Psoas muscle (tissue), 8 donors: ENCODE measurements around the gene MRPL9. TPM values are rescaled to one million over a fixed set of nuclear protein-coding genes. Genes with fewer than 3 reads are reported as not detected.
A peak's percentile ranks its signal among the peaks of the same experiment; 100 is the strongest.

Experiments used
- ATAC-seq, 4 donors: fragments of 200-7000 bp; cut with Tn5 transposase; one replicate each; pipeline ENCODE4 v1.9.1; 2020; ENCODE audit warnings: moderate library complexity in 3 of 4, mild to moderate bottlenecking in 2 of 4
- DNase-seq, 2 donors: peaks; one replicate each; pipeline ENCODE4 v3.0.0-alpha.2; 2020
- H3K27ac ChIP-seq: fragments of 200-600 bp; one replicate; pipeline ENCODE4 v1.8.0; 2022
- H3K27me3 ChIP-seq, 3 donors: fragments of 200-600 bp in 1 of 3; one replicate each; pipeline versions ENCODE4 v1.6.1 to v1.8.0; 2013 to 2022; ENCODE audit warnings: low read length in 2 of 3, mild to moderate bottlenecking in 2 of 3, moderate library complexity in 1 of 3; ENCODE audit not compliant: insufficient read depth in 3 of 3
- H3K36me3 ChIP-seq, 2 donors: fragments of 200-600 bp in 1 of 2; one replicate each; pipeline versions ENCODE4 v1.6.1 to v1.8.0; 2013 to 2022; ENCODE audit warnings: low read depth in 1 of 2, mild to moderate bottlenecking in 1 of 2, moderate library complexity in 1 of 2; ENCODE audit not compliant: insufficient read depth in 1 of 2
- H3K4me1 ChIP-seq: fragments of 200-600 bp; one replicate; pipeline ENCODE4 v1.8.0; 2022
- H3K4me3 ChIP-seq: fragments of 200-600 bp; one replicate; pipeline ENCODE4 v1.8.0; 2022; ENCODE audit warnings: mild to moderate bottlenecking
- H3K9me3 ChIP-seq: fragments of 200-600 bp; one replicate; pipeline ENCODE4 v1.8.0; 2022
- WGBS, 3 donors: extraction: QIAGEN DNeasy Blood & Tissue Kit; methylation state at CpG; one replicate each; pipeline versions ENCODE4 v1.1.6 to v1.1.7; 2013; 5-methylcytosine and 5-hydroxymethylcytosine counted together
- intact Hi-C, 2 donors: fragments of 100-400 bp; cut with DNase I; formaldehyde crosslinking; loops; one replicate each; pipeline versions ENCODE4 v1.11.0 to v1.14.2; 2022
- polyA plus RNA-seq, 3 donors: library from polyadenylated mRNA; stranded (reverse); fragments of 200-250 nt; gene quantifications; one replicate each; pipeline ENCODE4 v1.2.3, GENCODE V29; 2013
- total RNA-seq, 4 donors: library from RNA; stranded (reverse); fragmentation: NEBNext Ultra II Directional in 2 of 4; extraction: Animal tissue kit (Norgen Biotek cat#: 25700) in 2 of 4; gene quantifications; one replicate each; pipeline versions ENCODE4 v1.2.1 to v1.2.4, GENCODE V29; 2021 to 2023
- TF ChIP-seq, protein P1 (sequence below): fragments of 200-600 bp; IDR thresholded peaks from one replicate; pipeline ENCODE4 v1.8.0; 2022; ENCODE audit warnings: antibody characterized with exemption
- donor health status: healthy with polysubstance abuse.
- donor health status: DM: no; HTN: no; CAD: no; lungs with moderate emphysema.
- donor health status: Bipolar disorder and iron deficiency.
- donor health status: healthy.
- donor health status: DM: yes; HTN: yes; CAD: no.
- donor health status: DM: no; HTN: no; CAD: no.
- donor health status: DM: no; HTN: no; CAD: no.
- donor health status: DM: yes; HTN: yes; CAD: no.

Gene MRPL9
- total and polyA plus RNA-seq, 7 donors, result 63.5 to 132 (median 79.0) TPM

DNA sequence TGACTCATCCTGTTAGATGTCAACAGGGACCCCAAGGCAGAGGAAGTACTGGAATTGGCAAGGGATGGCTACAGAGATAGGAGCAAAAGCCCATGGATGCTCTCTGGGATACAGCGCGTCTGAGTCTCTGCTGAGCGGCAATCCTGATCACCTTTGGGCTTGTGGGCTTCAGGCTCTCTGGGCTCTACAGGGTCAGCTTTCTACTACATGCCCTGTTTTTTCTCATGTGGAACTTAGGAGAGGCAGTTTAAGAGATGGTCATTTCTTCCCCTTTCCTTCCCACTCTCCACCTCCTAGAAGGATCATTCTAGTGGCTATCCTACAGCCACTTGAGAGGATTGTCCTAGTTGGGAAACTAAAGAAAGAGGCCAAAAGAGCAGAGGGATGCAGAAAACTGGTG lies 40.6 kb upstream of the MRPL9 start:
- TF ChIP-seq, protein P1, sequence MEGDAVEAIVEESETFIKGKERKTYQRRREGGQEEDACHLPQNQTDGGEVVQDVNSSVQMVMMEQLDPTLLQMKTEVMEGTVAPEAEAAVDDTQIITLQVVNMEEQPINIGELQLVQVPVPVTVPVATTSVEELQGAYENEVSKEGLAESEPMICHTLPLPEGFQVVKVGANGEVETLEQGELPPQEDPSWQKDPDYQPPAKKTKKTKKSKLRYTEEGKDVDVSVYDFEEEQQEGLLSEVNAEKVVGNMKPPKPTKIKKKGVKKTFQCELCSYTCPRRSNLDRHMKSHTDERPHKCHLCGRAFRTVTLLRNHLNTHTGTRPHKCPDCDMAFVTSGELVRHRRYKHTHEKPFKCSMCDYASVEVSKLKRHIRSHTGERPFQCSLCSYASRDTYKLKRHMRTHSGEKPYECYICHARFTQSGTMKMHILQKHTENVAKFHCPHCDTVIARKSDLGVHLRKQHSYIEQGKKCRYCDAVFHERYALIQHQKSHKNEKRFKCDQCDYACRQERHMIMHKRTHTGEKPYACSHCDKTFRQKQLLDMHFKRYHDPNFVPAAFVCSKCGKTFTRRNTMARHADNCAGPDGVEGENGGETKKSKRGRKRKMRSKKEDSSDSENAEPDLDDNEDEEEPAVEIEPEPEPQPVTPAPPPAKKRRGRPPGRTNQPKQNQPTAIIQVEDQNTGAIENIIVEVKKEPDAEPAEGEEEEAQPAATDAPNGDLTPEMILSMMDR, result no peak
- DNase-seq (no peak), ATAC-seq (no peak)
- 88 to 97% (median 96%) methylated on average over 3 of the region's 3 CpGs for WGBS, 3 donors
- H3K4me3 ChIP-seq, result no peak overlapping the region
- no peaks in the 10 kb centered on the region for H3K9me3 ChIP-seq
- H3K27ac ChIP-seq, result no peak overlapping the region
- peaks cover 0 to 17% of the 10 kb centered on the region in 2 donors for H3K36me3 ChIP-seq
- H3K27me3 ChIP-seq, result no peaks in the 10 kb centered on the region
- intact Hi-C loops, result no loop called here
- H3K4me1 ChIP-seq, result peaks cover 10% of the 10 kb centered on the region

DNA sequence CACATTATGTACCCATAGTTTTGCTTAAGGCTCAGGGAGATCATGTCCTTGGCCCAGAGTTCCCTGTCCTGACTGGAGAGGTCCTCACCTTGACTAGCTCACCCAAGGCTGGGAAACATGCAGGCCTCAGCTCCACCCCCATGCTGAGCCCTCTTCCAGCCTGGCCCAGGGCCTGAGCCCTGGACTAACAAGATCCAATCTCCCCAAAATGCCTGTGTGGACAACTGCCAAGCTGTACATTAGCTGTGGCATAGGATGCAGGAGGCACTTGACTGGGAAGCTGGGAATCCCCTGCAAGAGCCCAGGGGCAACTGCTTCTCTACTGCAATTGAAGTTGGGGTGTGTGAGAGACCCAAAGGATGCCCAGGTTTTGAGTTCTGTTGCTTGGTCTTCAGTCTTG lies 39.9 kb upstream of the MRPL9 start:
- intact Hi-C loops, result no loop called here
- Histone ChIP-seq H3K36me3 (peaks cover 0 to 14% of the 10 kb centered on the region in 2 donors), H3K4me1 (peaks cover 10% of the 10 kb centered on the region), H3K27me3 (no peaks in the 10 kb centered on the region), H3K4me3 (no peak overlapping the region), H3K27ac (no peak overlapping the region), H3K9me3 (no peaks in the 10 kb centered on the region)
- DNase-seq, result no peak
- TF ChIP-seq, protein P1, result no peak
- peak in 1 of 4 donors; percentile 27 for ATAC-seq

DNA sequence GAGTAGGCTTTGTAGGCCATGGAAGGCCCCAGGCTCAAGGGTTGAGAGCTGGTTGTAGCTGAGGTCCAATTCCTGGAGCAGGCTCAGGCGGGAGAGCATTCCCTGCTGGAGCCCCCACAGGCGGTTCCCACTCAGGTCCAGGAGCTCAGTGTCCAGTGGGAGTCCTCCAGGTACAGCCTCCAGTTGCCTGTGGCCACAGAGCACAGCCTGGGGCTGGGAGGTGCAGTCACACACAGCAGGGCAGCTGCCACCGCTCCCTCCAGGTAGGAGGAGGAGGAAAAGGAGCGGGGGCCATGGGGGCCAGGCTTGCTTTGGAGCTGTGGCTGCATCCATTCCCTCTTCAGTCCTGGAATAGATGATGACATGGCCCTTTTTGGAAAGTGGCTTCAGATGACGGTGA lies 39.1 kb upstream of the MRPL9 start:
- TF ChIP-seq, protein P1, result no peak
- Histone ChIP-seq H3K4me3 (no peak overlapping the region), H3K4me1 (peaks cover 10% of the 10 kb centered on the region), H3K36me3 (peaks cover 0 to 8% of the 10 kb centered on the region in 2 donors), H3K9me3 (no peaks in the 10 kb centered on the region), H3K27ac (peak overlapping the region; percentile 16), H3K27me3 (no peaks in the 10 kb centered on the region)
- intact Hi-C loops, result no loop called here
- WGBS, 3 donors, result 72 to 82% (median 75%) methylated on average over 5 of the region's 5 CpGs
- DNase-seq, result no peak
- ATAC-seq, result peak in 3 of 4 donors; percentile 36 to 47 (median 46)

DNA sequence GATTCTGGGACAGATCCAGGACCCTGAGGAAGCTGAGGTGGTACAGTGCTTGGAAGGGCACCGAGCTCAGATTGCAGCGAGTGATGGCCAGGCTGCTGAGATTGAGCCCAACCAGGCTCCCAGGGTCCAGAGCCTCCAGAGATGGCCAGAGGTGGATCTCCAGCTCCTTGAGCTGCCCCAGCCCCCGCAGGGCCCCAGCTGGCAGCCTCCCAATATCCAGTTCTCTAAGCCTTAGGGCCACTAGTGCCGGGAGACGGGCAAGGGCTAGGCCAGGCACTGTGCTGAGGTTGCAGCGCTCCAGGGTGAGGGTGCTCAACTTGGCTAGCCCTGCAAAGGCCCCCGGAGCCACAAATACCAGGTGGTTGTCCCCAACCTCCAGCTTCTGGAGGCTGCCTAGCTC lies 38.5 kb upstream of the MRPL9 start:
- peaks cover 10% of the 10 kb centered on the region for H3K4me1 ChIP-seq
- no peak overlapping the region for H3K4me3 ChIP-seq
- no peaks in the 10 kb centered on the region for H3K9me3 ChIP-seq
- DNase-seq, result no peak
- peaks cover 0 to 7% of the 10 kb centered on the region in 2 donors for H3K36me3 ChIP-seq
- TF ChIP-seq, protein P1, result no peak
- peak in 1 of 4 donors; percentile 9 for ATAC-seq
- intact Hi-C loops, result no loop called here
- H3K27me3 ChIP-seq, result no peaks in the 10 kb centered on the region
- H3K27ac ChIP-seq, result no peak overlapping the region
- 77 to 82% (median 80%) methylated on average over 6 to 7 of the region's 7 CpGs for WGBS, 3 donors

DNA sequence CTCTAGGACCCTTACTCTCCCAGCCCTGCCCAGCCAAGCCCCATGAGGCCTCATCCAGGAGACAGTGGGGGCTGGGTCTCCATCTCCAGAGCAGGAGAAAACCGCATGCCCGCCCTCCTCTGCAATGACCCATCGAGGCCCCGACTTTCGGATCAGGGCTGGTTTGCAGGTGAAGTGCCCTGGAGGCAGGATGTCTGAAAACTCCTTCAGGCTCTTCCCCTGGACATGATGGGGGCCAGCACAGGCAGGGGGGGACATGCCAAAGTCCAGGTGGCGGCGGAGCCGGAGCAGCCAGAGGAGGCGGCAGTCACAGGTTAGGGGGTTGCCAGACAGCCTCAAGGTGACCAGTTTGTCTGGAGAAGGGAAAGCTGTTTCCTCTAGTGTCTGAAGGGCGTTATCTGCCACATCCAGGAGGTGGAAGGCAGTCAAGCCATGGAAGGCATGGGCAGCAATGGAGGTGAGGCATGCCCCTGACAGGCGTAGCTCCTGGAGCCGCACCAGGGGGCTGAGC lies 38.1 kb upstream of the MRPL9 start:
- ATAC-seq (peak in 1 of 4 donors; percentile 7), DNase-seq (no peak)
- H3K9me3 ChIP-seq, result no peaks in the 10 kb centered on the region
- WGBS, 3 donors, result 90 to 92% (median 92%) methylated on average over 12 of the region's 12 CpGs
- intact Hi-C loops, result no loop called here
- H3K36me3 ChIP-seq, result peaks cover 0 to 3% of the 10 kb centered on the region in 2 donors
- H3K27ac ChIP-seq, result no peak overlapping the region
- TF ChIP-seq, protein P1, result no peak
- no peak overlapping the region for H3K4me3 ChIP-seq
- H3K4me1 ChIP-seq, result peaks cover 10% of the 10 kb centered on the region
- H3K27me3 ChIP-seq, result no peaks in the 10 kb centered on the region
